Measurements from ENCODE around the gene ROR1.

ROR1 gene

DNA sequence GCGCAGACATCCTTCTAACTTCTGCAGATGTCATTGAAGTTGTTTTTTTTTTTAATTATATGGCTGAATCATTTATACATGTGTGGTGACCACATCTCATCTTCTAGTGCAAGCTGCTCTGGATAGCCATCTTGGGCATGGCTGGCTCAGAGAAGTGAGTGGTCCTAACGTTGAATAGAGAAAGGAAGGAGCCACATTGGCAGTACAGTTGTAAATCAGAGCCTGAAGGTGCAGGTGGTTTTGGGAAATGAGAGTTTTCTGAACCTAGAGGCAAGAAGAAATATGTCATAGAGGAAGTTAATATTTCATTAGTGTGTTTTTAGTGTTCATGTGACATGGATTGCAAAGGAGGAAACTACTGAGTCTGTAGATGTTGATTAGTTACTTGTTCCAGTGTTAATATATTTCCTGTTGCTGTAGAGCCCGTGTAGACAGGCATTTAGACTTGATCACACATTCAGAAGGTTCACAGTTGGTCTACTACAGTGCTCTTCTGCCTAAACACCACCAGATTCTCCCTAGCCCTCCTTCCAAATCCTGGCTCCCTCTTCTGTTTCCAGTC, 163.7 kb downstream of the ROR1 start:
- no peak overlapping the region for H3K4me3 Mint-ChIP-seq
- peaks cover 4 to 22% of the 10 kb centered on the region in 2 donors for H3K4me1 Mint-ChIP-seq
- H3K36me3 Mint-ChIP-seq, result no peaks in the 10 kb centered on the region
- ATAC-seq (replicated peaks) (peak; percentile 57 to 61), DNase-seq (no peak)
- H3K9me3 Mint-ChIP-seq, result no peaks in the 10 kb centered on the region
- no peak overlapping the region for H3K27ac Mint-ChIP-seq
- H3K27me3 Mint-ChIP-seq, result no peaks in the 10 kb centered on the region

DNA sequence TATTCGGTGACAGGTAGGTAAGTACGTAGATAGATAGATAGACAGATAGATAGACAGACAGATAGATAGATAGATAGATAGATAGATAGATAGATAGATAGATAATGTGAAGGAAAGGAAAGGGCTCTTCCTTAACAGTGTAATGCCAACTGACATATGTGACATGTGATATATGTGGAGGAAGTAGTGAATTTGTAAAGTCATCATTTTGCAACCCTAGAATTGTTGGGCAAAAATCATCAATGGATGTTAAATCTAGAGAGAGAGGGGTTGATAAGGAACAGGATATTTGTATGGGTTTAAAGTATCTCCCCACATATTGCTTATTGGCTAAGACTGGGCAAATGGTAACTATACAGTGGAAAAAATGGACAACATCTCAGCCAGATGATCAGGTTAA, 166.6 kb downstream of the ROR1 start:
- Mint-ChIP-seq H3K27me3 (no peaks in the 10 kb centered on the region), H3K36me3 (no peaks in the 10 kb centered on the region), H3K27ac (no peak overlapping the region), H3K4me1 (peaks cover 2 to 18% of the 10 kb centered on the region in 2 donors), H3K4me3 (no peak overlapping the region), H3K9me3 (no peaks in the 10 kb centered on the region)
- DNase-seq, result no peak
- ATAC-seq (replicated peaks), result no peak

DNA sequence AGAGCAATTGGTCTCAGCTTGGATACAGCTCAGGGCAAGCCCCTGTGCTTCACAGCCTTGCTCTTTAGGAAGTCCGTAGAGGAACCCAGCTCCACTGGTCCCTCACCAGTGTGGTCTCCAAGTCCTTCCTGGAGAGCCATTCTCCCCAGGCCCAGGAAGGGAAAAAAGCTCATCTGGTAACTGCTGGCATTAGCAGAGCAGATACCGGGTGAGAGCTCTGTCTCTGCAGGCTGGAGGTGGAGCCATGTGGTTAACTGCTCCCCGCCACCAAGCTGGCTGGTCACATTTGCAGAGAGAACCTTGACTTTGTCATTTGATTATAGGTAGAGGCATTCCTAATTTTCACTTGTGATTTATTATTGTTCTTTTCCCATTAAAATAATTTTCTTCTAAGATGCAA, 169.6 kb downstream of the ROR1 start:
- no peak for DNase-seq
- H3K27me3 Mint-ChIP-seq, result no peaks in the 10 kb centered on the region
- no peak for ATAC-seq (replicated peaks)
- H3K4me3 Mint-ChIP-seq, result no peak overlapping the region
- no peak overlapping the region for H3K27ac Mint-ChIP-seq
- no peaks in the 10 kb centered on the region for H3K4me1 Mint-ChIP-seq
- no peaks in the 10 kb centered on the region for H3K36me3 Mint-ChIP-seq
- no peaks in the 10 kb centered on the region for H3K9me3 Mint-ChIP-seq

DNA sequence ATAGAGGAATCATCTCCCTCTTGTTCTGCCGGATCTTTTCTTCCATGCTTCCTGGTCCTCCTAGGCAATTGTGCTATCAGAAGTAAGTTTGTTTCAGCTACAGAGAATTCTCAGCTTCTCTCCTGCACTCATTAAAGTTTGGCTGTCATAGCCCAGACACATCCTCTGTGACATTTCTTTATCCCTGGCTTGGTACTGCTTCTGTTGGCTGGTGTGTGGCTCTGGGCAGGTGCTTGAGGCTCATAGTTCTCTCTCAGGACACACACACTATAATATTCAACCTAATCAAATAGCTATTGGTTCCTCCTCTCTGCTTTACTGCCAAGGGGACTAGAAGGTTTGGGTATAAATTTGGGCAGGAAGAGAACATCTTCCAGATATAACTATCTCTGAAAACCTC, 172.1 kb downstream of the ROR1 start:
- DNase-seq (no peak), ATAC-seq (replicated peaks) (no peak)
- Mint-ChIP-seq H3K27me3 (no peaks in the 10 kb centered on the region), H3K36me3 (no peaks in the 10 kb centered on the region), H3K4me3 (no peak overlapping the region), H3K27ac (no peak overlapping the region), H3K9me3 (no peaks in the 10 kb centered on the region), H3K4me1 (no peaks in the 10 kb centered on the region)

DNA sequence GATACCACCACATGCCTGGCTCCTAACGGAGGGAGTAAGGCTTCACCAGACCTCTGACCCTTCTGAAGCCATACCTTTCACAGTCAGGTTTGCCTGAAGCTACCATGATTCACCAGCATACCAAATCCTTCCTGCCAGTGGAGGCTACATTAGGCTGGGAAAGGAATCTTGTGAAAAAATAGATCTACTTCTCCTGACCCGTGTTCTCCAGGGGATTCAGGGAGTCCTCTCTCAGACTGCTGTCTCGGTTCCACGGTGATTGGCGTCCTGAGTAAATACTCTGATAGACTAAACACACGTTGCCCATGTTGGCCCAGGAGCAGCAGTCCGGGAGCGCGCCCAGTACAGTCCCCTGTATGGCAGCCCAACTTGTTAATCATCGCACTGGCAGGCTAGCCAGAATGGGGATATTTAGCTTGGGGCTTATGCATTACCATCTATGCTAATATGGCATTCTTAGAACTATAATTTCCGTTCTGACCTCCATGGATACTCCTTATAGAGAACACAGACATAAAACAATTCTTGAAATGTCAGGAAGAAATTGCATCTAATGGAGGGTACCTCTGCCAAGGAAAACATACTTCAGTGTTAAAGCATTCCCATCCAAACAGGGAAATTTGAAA, 173.2 kb downstream of the ROR1 start:
- H3K4me1 Mint-ChIP-seq, result no peaks in the 10 kb centered on the region
- no peaks in the 10 kb centered on the region for H3K9me3 Mint-ChIP-seq
- no peak overlapping the region for H3K27ac Mint-ChIP-seq
- no peak overlapping the region for H3K4me3 Mint-ChIP-seq
- no peaks in the 10 kb centered on the region for H3K27me3 Mint-ChIP-seq
- ATAC-seq (replicated peaks) (no peak), DNase-seq (no peak)
- no peaks in the 10 kb centered on the region for H3K36me3 Mint-ChIP-seq

DNA sequence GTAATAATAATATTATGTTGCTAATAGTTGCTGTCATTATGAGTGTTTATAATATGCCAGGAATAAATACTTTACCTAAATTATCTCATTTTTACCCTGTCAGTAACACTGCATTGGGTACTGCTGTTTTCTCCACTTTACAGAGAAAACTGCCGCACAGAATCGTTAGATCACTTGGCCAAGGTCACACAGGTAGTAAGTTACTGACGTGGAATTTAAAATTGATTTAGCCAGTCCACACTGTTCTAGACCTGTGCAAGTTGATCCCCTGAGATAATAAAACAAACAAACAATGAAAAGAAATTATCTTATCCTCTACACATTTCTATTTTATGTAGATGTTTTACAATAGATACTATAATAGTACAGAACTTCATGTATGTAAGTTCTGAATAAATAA, 174.1 kb downstream of the ROR1 start:
- H3K9me3 Mint-ChIP-seq, result no peaks in the 10 kb centered on the region
- DNase-seq, result no peak
- no peak overlapping the region for H3K4me3 Mint-ChIP-seq
- H3K27ac Mint-ChIP-seq, result no peak overlapping the region
- no peaks in the 10 kb centered on the region for H3K27me3 Mint-ChIP-seq
- ATAC-seq (replicated peaks), result no peak
- H3K36me3 Mint-ChIP-seq, result no peaks in the 10 kb centered on the region
- no peaks in the 10 kb centered on the region for H3K4me1 Mint-ChIP-seq

DNA sequence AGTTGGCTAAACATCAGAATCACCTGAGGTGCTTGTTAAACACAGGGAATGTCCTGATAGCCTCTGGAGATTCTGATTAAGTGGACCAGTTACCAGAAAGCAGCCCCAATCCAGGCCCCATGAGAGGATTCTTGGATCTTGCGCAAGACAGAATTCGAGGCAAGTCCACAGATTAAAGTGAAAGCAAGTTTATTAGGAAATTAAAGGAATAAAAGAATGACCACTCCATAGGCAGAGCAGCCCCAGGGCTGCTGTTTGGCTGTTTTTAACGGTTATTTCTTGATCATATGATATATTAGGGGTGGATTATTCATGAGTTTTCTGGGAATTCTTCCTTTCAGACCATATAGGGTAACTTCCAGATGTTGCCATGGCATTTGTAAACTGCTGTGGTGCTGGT, 176.2 kb downstream of the ROR1 start:
- DNase-seq (no peak), ATAC-seq (replicated peaks) (no peak)
- Mint-ChIP-seq H3K4me1 (no peaks in the 10 kb centered on the region), H3K9me3 (peaks cover 10 to 11% of the 10 kb centered on the region in 2 donors), H3K27ac (no peak overlapping the region), H3K4me3 (no peak overlapping the region), H3K36me3 (peaks cover 5 to 9% of the 10 kb centered on the region in 2 donors), H3K27me3 (no peaks in the 10 kb centered on the region)

DNA sequence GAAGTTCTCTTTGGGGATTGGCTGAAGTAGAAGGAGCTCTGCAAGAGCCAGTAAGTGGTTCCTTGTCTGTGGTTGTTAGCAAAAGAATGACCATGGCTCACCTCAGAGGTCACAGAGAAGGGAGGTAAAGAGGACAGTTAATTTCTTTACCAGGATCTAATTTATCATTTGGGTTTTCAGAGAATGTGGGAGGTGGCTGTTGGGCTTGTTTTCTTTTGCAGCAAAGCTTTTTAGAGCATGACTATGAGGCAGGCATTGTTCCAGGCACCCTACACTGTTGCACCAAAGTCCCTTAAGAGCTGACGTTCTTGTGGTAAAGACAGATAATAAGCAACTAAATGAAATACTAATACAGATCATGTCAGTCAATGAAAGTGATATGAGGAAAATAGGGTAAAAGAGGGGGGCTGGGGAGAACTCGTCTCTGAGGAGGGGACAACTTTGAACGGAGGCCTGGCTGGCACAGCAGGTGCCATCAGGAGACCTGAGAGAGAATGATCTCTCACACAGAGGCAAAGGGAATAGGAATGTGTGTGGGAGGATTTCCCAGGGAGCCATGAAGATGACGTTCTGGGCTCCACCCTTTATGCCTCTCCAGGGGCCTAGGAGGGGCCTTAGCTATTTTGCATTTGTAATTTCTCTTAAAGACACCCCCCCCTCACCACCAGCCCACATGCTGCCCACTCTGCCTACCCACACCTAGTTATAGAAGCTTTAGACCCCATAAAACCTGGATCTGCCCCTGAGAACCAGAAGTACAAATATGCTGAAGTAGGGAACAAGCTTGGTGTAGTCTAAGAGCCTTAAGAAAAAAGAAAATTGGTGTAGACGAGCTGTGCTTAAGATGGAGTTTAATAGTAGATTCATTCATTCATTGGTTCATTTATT, 177.5 kb downstream of the ROR1 start:
- H3K4me1 Mint-ChIP-seq, result no peaks in the 10 kb centered on the region
- no peak overlapping the region for H3K4me3 Mint-ChIP-seq
- no peak for DNase-seq

DNA sequence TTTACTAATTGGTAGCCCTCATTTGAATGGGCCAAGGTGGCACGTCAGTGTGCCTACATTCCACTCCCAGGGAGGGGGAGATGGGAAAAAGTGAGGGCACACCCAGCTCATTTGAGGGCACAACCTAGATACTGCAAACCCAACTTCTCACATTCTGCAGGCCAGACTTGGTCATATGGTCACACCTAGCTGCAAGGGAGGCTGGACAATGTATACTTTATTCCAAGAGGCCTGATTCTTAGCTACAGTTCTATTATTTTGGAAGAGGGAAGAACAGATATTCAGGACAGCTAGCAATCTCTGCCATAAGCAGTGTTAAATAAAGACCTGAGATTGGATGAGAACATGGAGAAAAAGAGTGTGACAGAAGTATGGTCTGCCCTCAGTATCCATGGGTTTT, 180.4 kb downstream of the ROR1 start:
- Mint-ChIP-seq H3K27me3 (no peaks in the 10 kb centered on the region), H3K9me3 (peaks cover 15 to 18% of the 10 kb centered on the region in 2 donors)

More for the DNA sequence above, 177.5 kb downstream of the ROR1 start:
- peaks cover 10 to 11% of the 10 kb centered on the region in 2 donors for H3K9me3 Mint-ChIP-seq
- H3K36me3 Mint-ChIP-seq, result peaks cover 5 to 9% of the 10 kb centered on the region in 2 donors
- no peak for ATAC-seq (replicated peaks)
- H3K27me3 Mint-ChIP-seq, result no peaks in the 10 kb centered on the region
- no peak overlapping the region for H3K27ac Mint-ChIP-seq

DNA sequence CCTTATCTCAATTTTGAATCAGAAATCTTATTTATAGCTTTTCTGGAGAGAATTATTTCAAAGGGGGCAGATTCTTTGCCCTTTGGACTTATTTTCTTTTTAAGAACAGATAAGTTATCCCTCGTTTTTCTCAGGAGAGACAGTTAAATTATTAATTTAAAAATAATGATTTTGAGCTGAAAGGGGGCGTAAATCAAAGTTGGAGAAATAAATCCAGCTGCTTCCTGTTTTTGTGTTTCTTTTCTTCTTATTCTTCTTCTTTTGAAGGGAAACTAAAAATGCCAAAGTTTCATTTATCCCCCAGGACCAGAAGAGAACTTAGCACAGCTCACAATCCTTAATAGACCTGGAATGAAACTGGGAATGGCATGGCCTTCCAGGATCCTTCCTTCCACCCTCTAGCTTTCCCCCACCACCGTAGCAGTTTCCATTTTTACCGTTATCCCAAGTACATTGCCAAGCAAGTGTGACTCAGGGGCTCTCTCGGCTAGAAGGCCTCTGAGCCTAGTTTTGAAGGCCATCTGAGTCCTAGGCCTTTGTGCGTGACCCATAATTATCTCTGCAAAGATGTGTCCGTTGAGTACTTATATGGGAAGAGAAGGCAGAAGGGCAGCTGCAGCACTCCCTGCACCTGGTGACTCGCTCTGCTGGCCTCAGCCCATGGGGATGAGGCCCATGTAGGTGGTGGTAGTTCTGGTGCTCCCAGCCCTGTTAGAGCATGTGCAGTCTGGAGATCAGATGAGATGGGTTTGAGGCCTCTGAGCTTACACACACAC, 181.7 kb downstream of the ROR1 start:
- no peak overlapping the region for H3K4me3 Mint-ChIP-seq
- no peak for DNase-seq
- H3K4me1 Mint-ChIP-seq, result no peaks in the 10 kb centered on the region
- H3K9me3 Mint-ChIP-seq, result peaks cover 15 to 18% of the 10 kb centered on the region in 2 donors
- H3K27me3 Mint-ChIP-seq, result no peaks in the 10 kb centered on the region
- no peak overlapping the region for H3K27ac Mint-ChIP-seq
- peaks cover 5 to 12% of the 10 kb centered on the region in 2 donors for H3K36me3 Mint-ChIP-seq
- ATAC-seq (replicated peaks), result no peak

More for the DNA sequence above, 180.4 kb downstream of the ROR1 start:
- DNase-seq (no peak), ATAC-seq (replicated peaks) (no peak)
- Mint-ChIP-seq H3K27ac (no peak overlapping the region), H3K4me3 (no peak overlapping the region), H3K4me1 (no peaks in the 10 kb centered on the region), H3K36me3 (peaks cover 5 to 9% of the 10 kb centered on the region in 2 donors)

DNA sequence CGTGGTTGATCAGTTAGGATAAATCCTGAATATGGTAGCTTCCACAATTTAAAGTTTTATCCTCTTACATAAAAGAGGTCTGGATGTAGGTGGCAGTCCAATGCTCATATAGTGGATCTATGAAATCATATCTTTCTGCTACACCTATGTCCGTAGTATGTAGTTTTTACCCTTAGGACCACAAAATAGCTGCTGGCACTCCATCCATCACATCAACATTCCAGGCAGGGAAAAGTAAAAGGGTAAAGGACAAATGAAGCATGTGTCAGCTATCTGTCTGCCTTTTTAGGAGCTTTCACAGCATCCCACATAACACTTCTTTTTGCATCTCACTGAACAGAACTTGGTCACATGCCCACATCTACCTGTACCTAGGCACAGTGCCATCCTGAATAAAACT, 184.7 kb downstream of the ROR1 start:
- no peak for ATAC-seq (replicated peaks)
- H3K4me1 Mint-ChIP-seq, result no peaks in the 10 kb centered on the region
- no peak overlapping the region for H3K27ac Mint-ChIP-seq
- no peaks in the 10 kb centered on the region for H3K27me3 Mint-ChIP-seq
- no peak overlapping the region for H3K4me3 Mint-ChIP-seq
- no peak for DNase-seq
- peaks cover 2 to 10% of the 10 kb centered on the region in 2 donors for H3K36me3 Mint-ChIP-seq
- H3K9me3 Mint-ChIP-seq, result peaks cover 13 to 16% of the 10 kb centered on the region in 2 donors

DNA sequence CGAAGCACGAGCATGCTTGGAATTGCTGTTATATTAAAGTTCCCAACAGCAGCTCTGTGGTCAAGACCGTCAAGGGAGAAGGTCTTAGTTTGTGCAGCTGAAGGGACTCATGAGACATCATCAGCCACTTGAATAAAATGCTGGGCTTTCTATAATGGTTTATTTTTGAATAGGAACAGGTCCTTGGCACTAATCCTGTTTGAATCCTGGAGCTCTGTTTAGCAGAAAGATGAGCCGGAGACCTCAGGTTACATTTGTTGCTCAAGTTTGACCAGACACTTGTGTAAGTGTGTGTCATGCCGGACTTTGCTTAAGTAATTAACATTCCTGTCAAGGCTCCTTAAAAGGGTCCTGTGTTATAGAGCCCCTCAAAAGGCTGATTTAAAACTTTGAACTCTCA, 186.5 kb downstream of the ROR1 start:
- Mint-ChIP-seq H3K27ac (no peak overlapping the region), H3K4me3 (no peak overlapping the region)

DNA sequence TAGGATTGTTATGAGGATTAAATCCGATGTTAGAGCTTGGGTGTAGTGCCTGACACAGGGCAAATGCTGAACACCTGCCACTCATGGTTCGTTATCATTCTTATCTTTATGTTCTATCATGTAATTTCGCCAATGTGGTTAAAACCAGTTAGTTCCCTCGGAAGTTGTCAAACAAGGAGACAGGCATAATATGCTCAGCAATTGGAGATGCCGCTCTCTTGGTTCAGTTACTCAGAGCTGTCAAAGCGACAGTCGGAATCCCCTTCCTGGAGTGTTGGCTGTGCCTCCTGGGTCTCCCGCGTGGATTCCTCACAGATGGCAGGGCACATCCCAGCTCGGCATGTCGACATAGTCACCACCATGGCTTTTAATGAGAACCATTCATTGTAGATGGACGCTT, 192.2 kb downstream of the ROR1 start:
- Mint-ChIP-seq H3K4me1 (no peaks in the 10 kb centered on the region), H3K27me3 (no peaks in the 10 kb centered on the region), H3K4me3 (no peak overlapping the region), H3K27ac (no peak overlapping the region), H3K36me3 (no peaks in the 10 kb centered on the region), H3K9me3 (no peaks in the 10 kb centered on the region)
- no peak for DNase-seq
- ATAC-seq (replicated peaks), result no peak

More for the DNA sequence above, 186.5 kb downstream of the ROR1 start:
- ATAC-seq (replicated peaks), result no peak
- Mint-ChIP-seq H3K36me3 (peaks cover 0 to 3% of the 10 kb centered on the region in 2 donors), H3K4me1 (no peaks in the 10 kb centered on the region), H3K9me3 (peaks cover 4 to 8% of the 10 kb centered on the region in 2 donors), H3K27me3 (no peaks in the 10 kb centered on the region)
- no peak for DNase-seq

DNA sequence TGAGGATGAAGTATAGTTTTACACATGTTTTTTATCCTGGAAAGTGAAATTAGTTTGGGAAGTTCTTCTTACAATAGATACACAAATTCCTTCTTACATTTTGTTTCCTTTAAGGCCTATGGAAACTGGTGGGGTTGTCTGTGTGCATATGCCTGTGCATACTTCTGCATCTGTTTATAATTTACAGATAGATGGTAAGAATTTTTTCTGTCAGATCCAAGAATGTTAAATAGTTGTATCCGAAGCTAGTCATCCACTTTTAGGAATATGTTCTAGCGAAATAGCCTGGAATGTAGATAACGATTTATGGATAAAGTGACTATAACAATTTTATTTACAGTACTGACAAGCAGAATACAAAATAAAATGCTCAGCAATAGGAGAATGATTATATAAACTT, 194.1 kb downstream of the ROR1 start:
- Mint-ChIP-seq H3K4me3 (no peak overlapping the region), H3K36me3 (no peaks in the 10 kb centered on the region), H3K9me3 (no peaks in the 10 kb centered on the region), H3K27me3 (no peaks in the 10 kb centered on the region), H3K4me1 (no peaks in the 10 kb centered on the region), H3K27ac (no peak overlapping the region)
- no peak for ATAC-seq (replicated peaks)
- DNase-seq, result no peak
